A549 (cell line): ENCODE data around the gene SERPINF2. TPM values are rescaled to one million over a fixed set of nuclear protein-coding genes. Genes with fewer than 3 reads are reported as not detected.

ENCODE experiments used
- ATAC-seq, 2 experiments: fragments of 200-7000 bp in 1 of 2; fragments of >200 bp in 1 of 2; cut with Nextera tagmentation in 1 of 2; cut with Tn5 transposase in 1 of 2; 3 replicates each; pipeline versions ENCODE4 v1.8.0 to v1.9.1; 2018 to 2020; ENCODE audit warnings: mild to moderate bottlenecking in 1 of 2, moderate library complexity in 1 of 2
- CTCF ChIA-PET: fragments of 300-600 bp; sonication (Branson Sonifier 250); formaldehyde crosslinking; extraction: SDS; loops from one replicate; lab custom pipeline; 2021; ENCODE audit warnings: antibody characterized with exemption, inconsistent platforms; lab: Yijun Ruan, JAX
- POLR2A ChIA-PET: fragments of 350-600 bp; formaldehyde crosslinking; extraction: SDS; loops from one replicate; lab custom pipeline; 2021; ENCODE audit warnings: antibody characterized with exemption, inconsistent platforms; lab: Yijun Ruan, JAX
- DNase-seq, 2 experiments: peaks; one replicate each; pipeline versions ENCODE4 v3.0.0 to v3.0.0-alpha.2; 2011 to 2016; ENCODE audit warnings: low read depth in 1 of 2, low spot score in 1 of 2
- FAIRE-seq: peaks from 2 replicates; lab custom pipeline; 2011; peaks lifted over from hg19 to GRCh38; lab: Jason Lieb, UNC
- H3K27ac ChIP-seq, 2 experiments: fragments of >200 bp; sonication (Bioruptor Twin); formaldehyde crosslinking; 3 replicates each; pipeline ENCODE4 v1.5.1; 2016 to 2017
- H3K4me1 ChIP-seq: fragments of >200 bp; sonication (Bioruptor Twin); formaldehyde crosslinking; 3 replicates; pipeline ENCODE4 v1.6.1; 2016
- H3K4me2 ChIP-seq: fragments of >200 bp; sonication (Bioruptor Twin); formaldehyde crosslinking; 3 replicates; pipeline ENCODE4 v1.6.1; 2016
- H3K4me3 ChIP-seq: fragments of >200 bp; sonication (Bioruptor Twin); formaldehyde crosslinking; 3 replicates; pipeline ENCODE4 v1.5.1; 2016
- H3K9me3 ChIP-seq: fragments of >200 bp; sonication (Bioruptor Twin); formaldehyde crosslinking; 3 replicates; pipeline ENCODE4 v1.6.1; 2016
- ATOH8 ChIP-seq: fragments of 250-450 bp; sonication (Bioruptor Pico); IDR thresholded peaks from 2 replicates; pipeline ENCODE4 v1.5.0; 2020; ENCODE audit warnings: low read depth, mild to moderate bottlenecking, moderate library complexity
- CEBPB ChIP-seq, 2 experiments: fragments of >200 bp in 1 of 2; sonication (Bioruptor Twin) in 1 of 2; formaldehyde crosslinking in 1 of 2; IDR thresholded peaks; 2 replicates each; pipeline ENCODE4 v1.6.1; 2012 to 2016
- CHD2 ChIP-seq: fragments of 150-350 bp; IDR thresholded peaks from 2 replicates; pipeline ENCODE4 v1.6.1; 2014; ENCODE audit warnings: low read length; ENCODE audit not compliant: partially characterized antibody
- EHMT2 ChIP-seq: fragments of 200-600 bp; sonication (generic); IDR thresholded peaks from 2 replicates; pipeline ENCODE4 v1.6.1; 2016; ENCODE audit warnings: antibody characterized with exemption, low read depth, mild to moderate bottlenecking, moderate library complexity
- ESRRA ChIP-seq: fragments of 150-350 bp; IDR thresholded peaks from 2 replicates; pipeline ENCODE4 v1.6.1; 2014; ENCODE audit warnings: mild to moderate bottlenecking, low read length, borderline replicate concordance
- FOSL2 ChIP-seq, 2 experiments: fragments of 450-650 bp in 1 of 2; fragments of >200 bp in 1 of 2; sonication (Bioruptor Twin) in 1 of 2; formaldehyde crosslinking; IDR thresholded peaks; 2 replicates each; pipeline versions ENCODE4 v1.5.0 to v1.6.1; 2016 to 2020; ENCODE audit warnings: mild to moderate bottlenecking in 1 of 2, moderate library complexity in 1 of 2
- FOXS1 ChIP-seq: fragments of 250-450 bp; sonication (Bioruptor Pico); IDR thresholded peaks from 2 replicates; pipeline ENCODE4 v1.5.0; 2020; ENCODE audit warnings: mild to moderate bottlenecking, moderate library complexity
- HDAC2 ChIP-seq: fragments of 200-600 bp; sonication (generic); IDR thresholded peaks from 2 replicates; pipeline ENCODE4 v1.6.1; 2016
- HES2 ChIP-seq: fragments of >200 bp; sonication (Bioruptor Twin); formaldehyde crosslinking; IDR thresholded peaks from 2 replicates; pipeline ENCODE4 v1.6.1; 2016
- HEYL ChIP-seq: fragments of 250-450 bp; sonication (Bioruptor Pico); IDR thresholded peaks from 2 replicates; pipeline ENCODE4 v1.8.0; 2021; ENCODE audit warnings: mild to moderate bottlenecking, moderate library complexity
- HOXA7 ChIP-seq: fragments of 250-450 bp; sonication (Bioruptor Pico); IDR thresholded peaks from 2 replicates; pipeline ENCODE4 v1.5.0; 2020; ENCODE audit warnings: mild to moderate bottlenecking, moderate library complexity
- HOXB13 ChIP-seq: fragments of 250-450 bp; sonication (Bioruptor Pico); IDR thresholded peaks from 2 replicates; pipeline ENCODE4 v1.5.0; 2020; ENCODE audit warnings: low read depth, mild to moderate bottlenecking, moderate library complexity
- KDM1A ChIP-seq: fragments of 200-600 bp; sonication (generic); IDR thresholded peaks from 2 replicates; pipeline ENCODE4 v1.6.1; 2016; ENCODE audit warnings: low read depth, mild to moderate bottlenecking
- MAFK ChIP-seq: fragments of 450-650 bp; IDR thresholded peaks from 2 replicates; pipeline ENCODE4 v1.6.1; 2014; ENCODE audit not compliant: partially characterized antibody
- NPAS2 ChIP-seq: fragments of 250-450 bp; sonication (Bioruptor Pico); IDR thresholded peaks from 2 replicates; pipeline ENCODE4 v1.8.0; 2022; ENCODE audit warnings: mild to moderate bottlenecking, moderate library complexity, borderline replicate concordance
- PBX3 ChIP-seq: IDR thresholded peaks from 2 replicates; pipeline ENCODE4 v1.6.1; 2012
- PHF8 ChIP-seq: fragments of 200-600 bp; sonication (generic); IDR thresholded peaks from 2 replicates; pipeline ENCODE4 v1.6.1; 2016; ENCODE audit warnings: low read depth, mild to moderate bottlenecking, antibody characterized with exemption, moderate library complexity, borderline replicate concordance
- POLR2A ChIP-seq: IDR thresholded peaks from 2 replicates; pipeline ENCODE4 v1.6.1; 2012; ENCODE audit warnings: mild to moderate bottlenecking, low read length
- RARB ChIP-seq: fragments of 250-450 bp; sonication (Bioruptor Pico); IDR thresholded peaks from 2 replicates; pipeline ENCODE4 v1.8.0; 2021; ENCODE audit warnings: mild to moderate bottlenecking, moderate library complexity
- RCOR1 ChIP-seq: fragments of 150-350 bp; IDR thresholded peaks from 2 replicates; pipeline ENCODE4 v1.6.1; 2014; ENCODE audit warnings: antibody characterized with exemption, low read length, low read depth
- TP53 ChIP-seq: fragments of 250-450 bp; sonication (Bioruptor Pico); IDR thresholded peaks from 2 replicates; pipeline ENCODE4 v1.5.0; 2021; ENCODE audit warnings: mild to moderate bottlenecking, moderate library complexity
- ZFP36 ChIP-seq: fragments of 450-650 bp; IDR thresholded peaks from 2 replicates; pipeline ENCODE4 v1.6.1; 2014; ENCODE audit warnings: borderline replicate concordance; ENCODE audit not compliant: partially characterized antibody
- ZSCAN20 ChIP-seq: fragments of 250-450 bp; sonication (Bioruptor Pico); IDR thresholded peaks from 2 replicates; pipeline ENCODE4 v1.8.0; 2022; ENCODE audit warnings: mild to moderate bottlenecking, moderate library complexity
- whole genome bisulfite sequencing: methylation state at CpG from one replicate; pipeline ENCODE4 v1.1.6; 2017; ENCODE audit errors: missing lambda C conversion rate; 5-methylcytosine and 5-hydroxymethylcytosine counted together
- polyA plus RNA-seq, 4 experiments: library from polyadenylated mRNA; depleted of rRNA in 3 of 4; stranded (reverse); fragments of >200 nt; fragmentation: RNase III in 1 of 4; extraction: RNeasy Plus Mini Kit Qiagen cat#74134 plus additional on column Dnase treatment in 1 of 4; gene quantifications; 2 replicates in 3 of 4; 3 replicates in 1 of 4; pipeline ENCODE4 v1.2.3, GENCODE V29; 2011 to 2017

SERPINF2 gene
- polyA plus RNA-seq, 2 of the 4 experiments (the other 2 are of a cell fraction): 2.1 to 2.9 TPM

GRCh38 chr17:1726626-1727257 is 15.9 kb upstream of the SERPINF2 start:
- no peak for DNase-seq
- H3K4me3 ChIP-seq: no peak overlapping the region
- no peak overlapping the region for H3K27ac ChIP-seq
- ATAC-seq: no peak
- ChIA-PET CTCF (interaction anchor here (0.6 to 23.8 kb wide), 7 partner anchors 13 to 305 kb away, joined by 3 to 591 read pairs (median 4); partner anchors contain the start of gene SERPINF1), POLR2A (interaction anchor here (2.0 kb wide), 1 partner anchor 10 kb away, joined by 10 read pairs; no protein-coding TSS in a partner anchor)
- WGBS: 84% methylated on average over 16 of the region's 18 CpGs
- no peak for FAIRE-seq
- no peaks in the 10 kb centered on the region for H3K9me3 ChIP-seq
- no peak overlapping the region for H3K4me2 ChIP-seq
- H3K4me1 ChIP-seq: peaks cover 17% of the 10 kb centered on the region
- TF ChIP-seq RCOR1: no peak
- TF ChIP-seq EHMT2: no peak
- no peak for TF ChIP-seq FOXS1 (CRISPR knock-in tag)
- no peak for TF ChIP-seq ATOH8

- POLR2A ChIA-PET: interaction anchor here (2.0 kb wide), 1 partner anchor 10 kb away, joined by 10 read pairs; no protein-coding TSS in a partner anchor
- ATAC-seq (no peak), DNase-seq (no peak), FAIRE-seq (no peak)
- CTCF ChIA-PET: interaction anchor here (0.6 to 23.8 kb wide), 8 partner anchors 14 to 305 kb away, joined by 3 to 591 read pairs (median 4); partner anchors contain the start of gene SERPINF1
- no peak overlapping the region for H3K4me3 ChIP-seq
- 90% methylated on average over 20 of the region's 21 CpGs for WGBS
- no peak overlapping the region for H3K4me2 ChIP-seq
- H3K9me3 ChIP-seq: no peaks in the 10 kb centered on the region
- no peak for TF ChIP-seq POLR2A
- peaks cover 17% of the 10 kb centered on the region for H3K4me1 ChIP-seq
- H3K27ac ChIP-seq: no peak overlapping the region
These were observed 15.3 kb upstream of the SERPINF2 start for GRCh38 chr17:1727258-1727789.

GRCh38 chr17:1727876-1728630 is 14.6 kb upstream of the SERPINF2 start:
- no peak for FAIRE-seq

More at GRCh38 chr17:1727876-1728630, 14.6 kb upstream of the SERPINF2 start:
- ChIA-PET POLR2A (interaction anchor here (0.8 to 2.0 kb wide), 2 partner anchors 11 kb away, joined by 3 to 10 read pairs; no protein-coding TSS in a partner anchor), CTCF (interaction anchor here (0.6 to 23.8 kb wide), 8 partner anchors 9 to 304 kb away, joined by 3 to 591 read pairs (median 4); partner anchors contain the start of gene SERPINF1)
- ATAC-seq (no peak), DNase-seq (no peak)
- H3K4me2 ChIP-seq: no peak overlapping the region
- 89% methylated on average over 25 of the region's 28 CpGs for WGBS
- H3K4me3 ChIP-seq: no peak overlapping the region
- peaks cover 17% of the 10 kb centered on the region for H3K4me1 ChIP-seq
- H3K9me3 ChIP-seq: no peaks in the 10 kb centered on the region
- TF ChIP-seq RARB (CRISPR knock-in tag) (no peak), ZSCAN20 (CRISPR knock-in tag) (no peak), KDM1A (no peak), ESRRA (no peak), PHF8 (no peak), NPAS2 (CRISPR knock-in tag) (no peak), FOSL2 (IDR thresholded peaks at IDR 0.05) (no peak), FOSL2 (CRISPR knock-in tag; IDR thresholded peaks at IDR 0.05) (no peak), HOXB13 (CRISPR knock-in tag) (no peak), CEBPB (IDR thresholded peaks at IDR 0.05) (no peak), CHD2 (no peak), POLR2A (no peak), HEYL (CRISPR knock-in tag) (no peak), MAFK (no peak), ZFP36 (no peak), PBX3 (no peak), HES2 (no peak), HDAC2 (no peak), EHMT2 (no peak), HOXA7 (no peak), TP53 (CRISPR knock-in tag) (no peak)
- no peak overlapping the region for H3K27ac ChIP-seq
